Neural progenitor cell (in vitro differentiated cells): ENCODE data around the gene CES3. TPM values are rescaled to one million over a fixed set of nuclear protein-coding genes. Genes with fewer than 3 reads are reported as not detected.
A peak's percentile ranks its signal among the peaks of the same experiment; 100 is the strongest.

ENCODE experiments used
- DNase-seq: peaks from one replicate; pipeline ENCODE4 v3.0.0-alpha.2; 2016; ENCODE audit warnings: low spot score
- H2AFZ ChIP-seq: fragments of 200-600 bp; sonication (generic); replicated peaks from 2 replicates; pipeline ENCODE4 v1.6.1; 2016; ENCODE audit warnings: antibody characterized with exemption
- H3F3A ChIP-seq: fragments of 200-600 bp; sonication (generic); 2 replicates; pipeline ENCODE4 v1.6.1; 2016; ENCODE audit warnings: antibody characterized with exemption, low read depth
- H3K27ac ChIP-seq: fragments of 200-600 bp; sonication (generic); 2 replicates; pipeline ENCODE4 v1.5.1; 2016; ENCODE audit warnings: mild to moderate bottlenecking
- H3K27me3 ChIP-seq: fragments of 200-600 bp; sonication (generic); 2 replicates; pipeline ENCODE4 v1.6.1; 2016; ENCODE audit warnings: mild to moderate bottlenecking, moderate library complexity
- H3K36me3 ChIP-seq: fragments of 200-600 bp; sonication (generic); 2 replicates; pipeline ENCODE4 v1.5.1; 2016
- H3K4me1 ChIP-seq: fragments of 200-600 bp; sonication (generic); 2 replicates; pipeline ENCODE4 v1.6.1; 2016; ENCODE audit warnings: mixed run types
- H3K4me2 ChIP-seq: fragments of 200-600 bp; sonication (generic); 2 replicates; pipeline ENCODE4 v1.6.1; 2016
- H3K4me3 ChIP-seq: fragments of 200-600 bp; sonication (generic); 2 replicates; pipeline ENCODE4 v1.5.1; 2016
- H3K79me2 ChIP-seq: fragments of 200-600 bp; sonication (generic); 2 replicates; pipeline ENCODE4 v1.6.1; 2016; ENCODE audit warnings: low read depth
- H3K9ac ChIP-seq: fragments of 200-600 bp; sonication (generic); 2 replicates; pipeline ENCODE4 v1.6.1; 2016
- H3K9me3 ChIP-seq: fragments of 200-600 bp; sonication (generic); 2 replicates; pipeline ENCODE4 v1.5.1; 2016; ENCODE audit warnings: low read depth
- H4K20me1 ChIP-seq: fragments of 200-600 bp; sonication (generic); 2 replicates; pipeline ENCODE4 v1.6.1; 2016; ENCODE audit warnings: low read depth
- H3K27ac Mint-ChIP-seq: 3 replicates; pipeline ENCODE4 v1.8.0; 2021; ENCODE audit warnings: mixed read lengths
- H3K27me3 Mint-ChIP-seq: 2 replicates; pipeline ENCODE4 v1.8.0; 2022; ENCODE audit warnings: low read depth, mild to moderate bottlenecking, inconsistent platforms, moderate library complexity, mixed read lengths; ENCODE audit not compliant: insufficient read depth
- H3K36me3 Mint-ChIP-seq: 3 replicates; pipeline ENCODE4 v1.8.0; 2021; ENCODE audit warnings: mixed read lengths
- H3K4me1 Mint-ChIP-seq: 3 replicates; pipeline ENCODE4 v1.8.0; 2021; ENCODE audit warnings: mixed read lengths
- H3K4me3 Mint-ChIP-seq: 3 replicates; pipeline ENCODE4 v1.8.0; 2021; ENCODE audit warnings: mild to moderate bottlenecking, moderate library complexity, mixed read lengths
- H3K9me3 Mint-ChIP-seq: 3 replicates; pipeline ENCODE4 v1.8.0; 2020; ENCODE audit warnings: mixed read lengths
- CTCF ChIP-seq: fragments of 200-600 bp; sonication (generic); IDR thresholded peaks from 2 replicates; pipeline ENCODE4 v1.5.1; 2017; ENCODE audit warnings: antibody characterized with exemption, mild to moderate bottlenecking
- EZH2 ChIP-seq: fragments of 200-600 bp; sonication (generic); IDR thresholded peaks from 2 replicates; pipeline ENCODE4 v1.6.1; 2017; ENCODE audit warnings: antibody characterized with exemption, mild to moderate bottlenecking, moderate library complexity
- EZH2phosphoT487 ChIP-seq: fragments of 200-600 bp; sonication (generic); IDR thresholded peaks from 2 replicates; pipeline ENCODE4 v1.6.1; 2017; ENCODE audit warnings: antibody characterized with exemption
- total RNA-seq: library from RNA; depleted of rRNA; stranded (reverse); fragments of >200 nt; gene quantifications from 2 replicates; pipeline ENCODE4 v1.2.3, GENCODE V29; 2015; ENCODE audit warnings: low replicate concordance

Gene CES3
- total RNA-seq, 1 donor from 2014 or later: 5.7 TPM

DNA sequence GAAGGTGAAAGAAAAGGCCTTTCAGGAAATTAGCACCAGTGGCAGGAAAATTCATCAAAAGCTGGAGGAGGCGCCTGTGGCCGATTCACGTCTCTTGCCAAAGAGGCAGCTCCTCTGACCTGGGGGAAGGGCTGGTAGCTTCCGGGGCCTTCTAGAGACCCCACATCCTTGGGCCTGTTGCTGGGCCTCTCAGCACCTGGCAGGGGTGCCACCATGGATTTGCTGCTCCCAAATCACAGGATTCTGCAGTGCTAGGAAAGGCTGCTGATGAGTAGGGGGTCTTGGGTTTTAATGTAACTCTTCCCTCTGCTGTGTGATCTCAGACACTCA, 56.3 kb downstream of the CES3 start:
- Histone ChIP-seq H3K36me3 (no peaks in the 10 kb centered on the region), H3K4me2 (no peak overlapping the region), H3K9me3 (no peaks in the 10 kb centered on the region), H3K27me3 (peaks cover 46% of the 10 kb centered on the region), H3K79me2 (no peaks in the 10 kb centered on the region), H3K27ac (no peak overlapping the region), H4K20me1 (no peaks in the 10 kb centered on the region), H3F3A (peaks cover 12% of the 10 kb centered on the region), H3K9ac (no peak overlapping the region), H3K4me1 (peaks cover 5% of the 10 kb centered on the region), H3K4me3 (no peak overlapping the region), H2AFZ (no peak overlapping the region)
- Mint-ChIP-seq H3K36me3 (no peaks in the 10 kb centered on the region), H3K4me1 (peaks cover 4% of the 10 kb centered on the region), H3K27ac (no peak overlapping the region), H3K9me3 (no peaks in the 10 kb centered on the region), H3K27me3 (peaks cover 23% of the 10 kb centered on the region), H3K4me3 (no peak overlapping the region)
- no peak for DNase-seq
- TF ChIP-seq CTCF (no peak), EZH2 (no peak), EZH2phosphoT487 (no peak)

DNA sequence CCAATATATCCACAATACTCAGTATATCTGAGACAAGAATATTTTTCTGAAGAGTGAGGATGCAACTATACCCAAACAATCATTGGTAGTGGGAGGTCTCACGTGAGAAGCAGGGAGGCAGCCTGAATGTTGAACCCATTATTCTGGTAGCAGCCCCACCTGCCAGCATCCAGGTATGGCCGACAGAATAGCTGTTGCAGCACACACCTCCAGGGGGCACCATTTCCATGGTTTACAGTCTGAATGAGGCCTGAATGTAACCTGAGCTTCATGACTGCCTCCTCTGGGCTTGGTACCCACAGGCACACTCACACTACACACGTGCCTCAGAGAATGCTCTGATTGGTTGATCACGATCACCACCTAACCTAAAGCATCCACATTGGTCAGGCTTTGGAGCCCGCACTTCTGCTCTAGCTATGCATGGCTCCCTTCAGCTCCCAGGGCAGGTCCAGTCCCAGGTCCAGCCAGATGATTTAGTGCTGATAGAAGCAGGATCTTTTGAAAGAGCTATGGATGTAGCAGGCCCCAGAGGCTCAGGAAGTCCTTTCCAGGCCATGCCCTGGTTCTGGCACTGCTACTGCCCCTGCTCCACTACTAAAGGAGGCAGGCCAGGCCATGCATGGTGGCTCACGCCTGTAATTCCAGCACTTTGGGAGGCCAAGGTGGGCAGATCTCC, 56.9 kb downstream of the CES3 start:
- peaks cover 12% of the 10 kb centered on the region for H3F3A ChIP-seq
- peaks cover 5% of the 10 kb centered on the region for H3K4me1 ChIP-seq
- peaks cover 23% of the 10 kb centered on the region for H3K27me3 Mint-ChIP-seq
- H3K27me3 ChIP-seq: peaks cover 40% of the 10 kb centered on the region
- H3K27ac ChIP-seq: no peak overlapping the region
- no peaks in the 10 kb centered on the region for H3K36me3 ChIP-seq
- no peak overlapping the region for H3K4me2 ChIP-seq
- H3K9me3 Mint-ChIP-seq: no peaks in the 10 kb centered on the region
- peaks cover 3% of the 10 kb centered on the region for H3K4me1 Mint-ChIP-seq
- H3K9ac ChIP-seq: no peak overlapping the region
- H3K79me2 ChIP-seq: no peaks in the 10 kb centered on the region
- H4K20me1 ChIP-seq: no peaks in the 10 kb centered on the region
- H3K4me3 Mint-ChIP-seq: no peak overlapping the region
- H3K9me3 ChIP-seq: no peaks in the 10 kb centered on the region
- H3K27ac Mint-ChIP-seq: no peak overlapping the region
- DNase-seq: peak; percentile 93
- H3K4me3 ChIP-seq: no peak overlapping the region
- TF ChIP-seq EZH2phosphoT487 (no peak), CTCF (peak; percentile 86)
- H3K36me3 Mint-ChIP-seq: no peaks in the 10 kb centered on the region
- no peak overlapping the region for H2AFZ ChIP-seq

DNA sequence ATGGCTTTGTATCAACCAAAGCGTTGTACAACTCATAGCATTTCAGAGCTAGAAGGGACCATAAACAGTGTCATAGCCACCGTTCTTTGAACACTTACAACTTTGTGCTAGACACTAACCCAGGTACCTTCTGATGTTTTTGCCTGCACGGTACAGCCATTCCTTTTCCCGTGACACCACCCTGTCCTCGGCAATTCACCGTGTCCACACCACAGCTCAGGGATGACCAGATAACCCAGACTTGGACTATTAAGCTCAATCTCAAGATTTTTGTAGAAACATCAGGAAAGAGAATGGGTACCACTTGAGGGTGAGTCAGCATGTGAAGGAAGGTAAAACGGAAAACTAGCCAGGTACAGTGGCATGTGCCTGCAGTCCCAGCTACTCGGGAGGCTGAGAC, 58.1 kb downstream of the CES3 start:
- Histone ChIP-seq H3K79me2 (no peaks in the 10 kb centered on the region), H3K9ac (no peak overlapping the region), H3K27ac (no peak overlapping the region), H3F3A (peaks cover 6% of the 10 kb centered on the region), H3K36me3 (no peaks in the 10 kb centered on the region), H4K20me1 (no peaks in the 10 kb centered on the region), H2AFZ (no peak overlapping the region), H3K9me3 (no peaks in the 10 kb centered on the region), H3K4me3 (no peak overlapping the region), H3K27me3 (peaks cover 28% of the 10 kb centered on the region), H3K4me2 (no peak overlapping the region), H3K4me1 (no peaks in the 10 kb centered on the region)
- DNase-seq: no peak
- Mint-ChIP-seq H3K4me3 (no peak overlapping the region), H3K9me3 (no peaks in the 10 kb centered on the region), H3K36me3 (no peaks in the 10 kb centered on the region), H3K27me3 (peaks cover 23% of the 10 kb centered on the region), H3K4me1 (no peaks in the 10 kb centered on the region), H3K27ac (peak overlapping the region; percentile 17)
- TF ChIP-seq EZH2phosphoT487: no peak
- TF ChIP-seq CTCF: no peak
- TF ChIP-seq EZH2: no peak
